Gastroesophageal sphincter (tissue), 4 donors: ENCODE data around the gene TPRG1L. TPM values are rescaled to one million over a fixed set of nuclear protein-coding genes. Genes with fewer than 3 reads are reported as not detected.
"Not testable (repeated sequence)": the region's sequence is repeated elsewhere in the genome, so short reads cannot be mapped to it uniquely, and the experiment has no call there.

Experiments
- ATAC-seq: fragments of 150-250 bp; one replicate; pipeline ENCODE4 v1.9.1; 2016; ENCODE audit warnings: mild to moderate bottlenecking, moderate library complexity
- H3K27ac ChIP-seq, 4 donors: fragments of 200-600 bp; sonication (generic) in 3 of 4; 1 replicate in 3 of 4; 2 replicates in 1 of 4; pipeline ENCODE4 v1.5.1; 2016 to 2019
- H3K27me3 ChIP-seq: fragments of 200-600 bp; sonication (generic); one replicate; pipeline ENCODE4 v1.5.1; 2019
- H3K36me3 ChIP-seq, 2 donors: fragments of 200-600 bp; sonication (generic); one replicate each; pipeline ENCODE4 v1.5.1; 2019; ENCODE audit warnings: control low read depth in 1 of 2
- H3K4me1 ChIP-seq, 3 donors: fragments of 200-600 bp; sonication (generic); 1 replicate in 2 of 3; 2 replicates in 1 of 3; pipeline ENCODE4 v1.5.1; 2016 to 2019; ENCODE audit warnings: control low read depth in 2 of 3
- H3K4me3 ChIP-seq, 2 donors: fragments of 200-600 bp; sonication (generic); one replicate each; pipeline ENCODE4 v1.5.1; 2019; ENCODE audit warnings: mild to moderate bottlenecking in 1 of 2, moderate library complexity in 1 of 2
- H3K9me3 ChIP-seq, 3 donors: fragments of 200-600 bp; sonication (generic); one replicate each; pipeline ENCODE4 v1.5.1; 2017 to 2019; ENCODE audit warnings: control low read depth in 2 of 3
- EP300 ChIP-seq: sonication (generic); formaldehyde crosslinking; IDR thresholded peaks from one replicate; pipeline ENCODE4 v1.6.1; 2017; ENCODE audit warnings: antibody characterized with exemption, mild to moderate bottlenecking
- POLR2A ChIP-seq, 2 donors: fragments of 450-650 bp; IDR thresholded peaks; one replicate each; pipeline ENCODE4 v1.6.1; 2017; ENCODE audit warnings: antibody characterized with exemption in 2 of 2, mild to moderate bottlenecking in 2 of 2, moderate library complexity in 1 of 2
- POLR2AphosphoS5 ChIP-seq: sonication (generic); formaldehyde crosslinking; IDR thresholded peaks from one replicate; pipeline ENCODE4 v1.6.1; 2017; ENCODE audit warnings: antibody characterized with exemption
- WGBS, 2 donors: methylation state at CpG; one replicate each; pipeline ENCODE4 v1.1.5; 2018; ENCODE audit warnings: low coverage in 1 of 2; 5-methylcytosine and 5-hydroxymethylcytosine counted together
- total RNA-seq, 4 donors: library from RNA; depleted of rRNA; stranded (reverse); fragments of >200 nt; gene quantifications; one replicate each; pipeline ENCODE4 v1.1.0, GENCODE V29; 2016
- TF ChIP-seq, protein P1 (sequence below), 4 experiments: fragments of 200-600 bp in 2 of 4; fragments of 450-650 bp in 2 of 4; sonication (generic) in 1 of 4; IDR thresholded peaks; one replicate each; pipeline ENCODE4 v1.5.1; 2017 to 2019; ENCODE audit warnings: antibody characterized with exemption in 4 of 4, mild to moderate bottlenecking in 2 of 4, moderate library complexity in 2 of 4

TPRG1L gene
- total RNA-seq, 4 donors from 2014 or later = 38.2 to 52.1 (median 46.6) TPM

DNA sequence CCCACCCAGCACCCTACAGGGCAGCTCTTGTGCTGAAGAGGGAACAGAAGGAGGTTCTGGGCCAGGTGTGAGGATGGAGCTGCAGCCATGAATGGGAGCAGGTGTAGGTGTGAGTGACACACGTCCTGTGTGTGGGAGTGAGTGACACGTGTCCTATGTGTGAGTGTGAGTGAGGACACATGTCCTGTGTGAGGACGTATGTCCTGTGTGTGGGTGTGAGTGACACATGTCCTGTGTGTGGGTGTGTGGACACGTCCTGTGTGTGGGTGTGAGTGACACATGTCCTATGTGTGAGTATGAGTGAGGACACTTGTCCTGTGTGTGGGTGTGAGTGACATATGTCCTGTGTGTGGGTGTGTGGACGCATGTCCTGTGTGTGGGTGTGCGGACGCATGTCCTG lies 39.9 kb upstream of the TPRG1L start:
- peaks cover 25% of the 10 kb centered on the region for H3K27me3 ChIP-seq
- no peak for ATAC-seq
- no peak overlapping the region for H3K4me3 ChIP-seq
- no peaks in the 10 kb centered on the region for H3K9me3 ChIP-seq
- 74 to 92% methylated on average over 6 to 7 of the region's 7 CpGs for WGBS, 2 donors
- H3K36me3 ChIP-seq = no peaks in the 10 kb centered on the region
- TF ChIP-seq EP300 = no peak
- TF ChIP-seq POLR2A (IDR thresholded peaks at IDR 0.05) = no peak
- no peak for TF ChIP-seq POLR2AphosphoS5
- TF ChIP-seq, protein P1, sequence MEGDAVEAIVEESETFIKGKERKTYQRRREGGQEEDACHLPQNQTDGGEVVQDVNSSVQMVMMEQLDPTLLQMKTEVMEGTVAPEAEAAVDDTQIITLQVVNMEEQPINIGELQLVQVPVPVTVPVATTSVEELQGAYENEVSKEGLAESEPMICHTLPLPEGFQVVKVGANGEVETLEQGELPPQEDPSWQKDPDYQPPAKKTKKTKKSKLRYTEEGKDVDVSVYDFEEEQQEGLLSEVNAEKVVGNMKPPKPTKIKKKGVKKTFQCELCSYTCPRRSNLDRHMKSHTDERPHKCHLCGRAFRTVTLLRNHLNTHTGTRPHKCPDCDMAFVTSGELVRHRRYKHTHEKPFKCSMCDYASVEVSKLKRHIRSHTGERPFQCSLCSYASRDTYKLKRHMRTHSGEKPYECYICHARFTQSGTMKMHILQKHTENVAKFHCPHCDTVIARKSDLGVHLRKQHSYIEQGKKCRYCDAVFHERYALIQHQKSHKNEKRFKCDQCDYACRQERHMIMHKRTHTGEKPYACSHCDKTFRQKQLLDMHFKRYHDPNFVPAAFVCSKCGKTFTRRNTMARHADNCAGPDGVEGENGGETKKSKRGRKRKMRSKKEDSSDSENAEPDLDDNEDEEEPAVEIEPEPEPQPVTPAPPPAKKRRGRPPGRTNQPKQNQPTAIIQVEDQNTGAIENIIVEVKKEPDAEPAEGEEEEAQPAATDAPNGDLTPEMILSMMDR (IDR thresholded peaks at IDR 0.05) = no peak
- no peak overlapping the region for H3K27ac ChIP-seq
- H3K4me1 ChIP-seq = no peaks in the 10 kb centered on the region

DNA sequence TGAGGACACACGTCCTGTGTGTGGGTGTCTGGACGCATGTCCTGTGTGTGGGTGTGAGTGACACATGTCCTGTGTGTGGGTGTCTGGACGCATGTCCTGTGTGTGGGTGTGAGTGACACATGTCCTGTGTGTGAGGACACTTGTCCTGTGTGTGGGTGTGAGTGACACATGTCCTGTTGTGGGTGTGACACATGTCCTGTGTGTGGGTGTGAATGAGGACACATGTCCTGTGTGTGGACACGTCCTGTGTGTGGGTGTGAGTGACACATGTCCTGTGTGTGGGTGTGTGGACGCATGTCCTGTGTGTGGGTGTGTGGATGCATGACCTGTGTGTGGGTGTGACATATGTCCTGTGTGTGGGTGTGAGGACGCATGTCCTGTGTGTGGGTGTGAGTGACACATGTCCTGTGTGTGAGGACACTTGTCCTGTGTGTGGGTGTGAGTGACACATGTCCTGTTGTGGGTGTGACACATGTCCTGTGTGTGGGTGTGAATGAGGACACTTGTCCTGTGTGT lies 39.4 kb upstream of the TPRG1L start:
- not testable (repeated sequence) for H3K4me1 ChIP-seq, H3K4me3 ChIP-seq, H3K9me3 ChIP-seq, H3K36me3 ChIP-seq, ATAC-seq, H3K27ac ChIP-seq
- peaks cover 20% of the 10 kb centered on the region for H3K27me3 ChIP-seq
- 55 to 60% methylated on average over 4 to 6 of the region's 6 CpGs for WGBS, 2 donors

DNA sequence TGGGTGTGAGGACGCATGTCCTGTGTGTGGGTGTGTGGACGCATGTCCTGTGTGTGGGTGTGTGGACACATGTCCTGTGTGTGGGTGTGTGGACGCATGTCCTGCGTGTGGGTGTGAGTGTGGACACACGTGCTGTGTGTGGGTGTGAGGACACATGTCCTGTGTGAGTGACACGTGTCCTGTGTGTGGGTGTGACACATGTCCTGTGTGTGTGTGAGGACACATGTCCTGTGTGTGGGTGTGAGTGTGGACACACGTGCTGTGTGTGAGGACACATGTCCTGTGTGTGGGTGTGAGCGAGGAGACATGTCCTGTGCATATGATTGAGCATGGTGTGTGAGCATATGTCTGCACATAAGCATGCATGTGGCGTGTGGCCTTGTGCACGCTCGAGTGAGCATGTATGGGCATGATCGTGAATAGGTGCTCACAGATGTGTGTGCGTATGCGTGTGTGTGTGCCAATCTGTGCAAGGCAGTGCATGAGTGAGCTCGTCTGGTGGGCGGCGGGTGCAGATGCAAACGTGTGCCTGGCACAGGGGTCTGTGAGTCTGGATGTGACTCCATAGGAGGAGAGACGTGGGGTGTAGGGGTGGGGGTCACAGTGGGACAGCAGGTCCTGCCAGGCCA lies 38.8 kb upstream of the TPRG1L start:
- 77 to 84% methylated on average over 9 to 17 of the region's 19 CpGs for whole genome bisulfite sequencing, 2 donors
- H3K36me3 ChIP-seq = no peaks in the 10 kb centered on the region
- no peak for TF ChIP-seq POLR2AphosphoS5
- TF ChIP-seq, protein P1 (IDR thresholded peaks at IDR 0.05) = no peak
- TF ChIP-seq POLR2A (IDR thresholded peaks at IDR 0.05) = no peak
- TF ChIP-seq EP300 = no peak

DNA sequence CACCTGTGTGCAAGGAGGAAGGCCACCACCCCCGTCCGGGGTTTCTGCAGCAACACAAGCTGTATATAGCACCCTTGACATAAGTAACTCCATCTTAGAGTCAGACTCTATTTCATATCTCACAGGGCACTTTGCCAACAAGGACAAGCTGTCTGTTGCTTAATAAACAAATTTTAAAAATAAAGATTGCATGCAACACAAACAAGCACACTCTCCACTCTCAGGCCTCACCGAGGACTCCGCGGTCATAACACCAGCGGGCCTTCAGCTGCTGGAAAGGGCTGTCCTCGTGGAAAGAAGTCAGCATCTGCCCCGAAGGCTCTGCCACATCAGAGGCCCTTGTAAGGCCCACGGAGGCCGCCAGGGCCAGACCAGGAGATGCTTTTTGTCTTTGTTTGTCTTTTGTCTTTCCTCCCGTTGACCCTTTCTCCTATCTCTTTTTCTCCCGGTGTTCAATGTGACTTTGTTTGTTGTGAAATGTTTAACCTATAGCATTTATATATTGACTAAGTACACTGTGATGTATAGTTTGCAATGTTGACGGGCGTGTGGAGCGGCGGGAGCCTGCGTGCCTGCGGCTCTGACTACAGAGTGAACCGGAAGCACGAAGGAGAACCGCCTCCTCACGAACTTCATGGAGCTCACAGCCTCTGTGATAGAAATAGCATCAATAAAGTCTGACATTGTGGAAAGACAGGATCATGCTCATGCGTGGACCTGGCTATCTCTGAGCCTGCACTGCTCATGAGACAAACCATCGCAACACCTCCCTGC lies 37.6 kb upstream of the TPRG1L start:
- TF ChIP-seq POLR2AphosphoS5 = no peak
- TF ChIP-seq, protein P1 (IDR thresholded peaks at IDR 0.05) = no peak
- TF ChIP-seq POLR2A (IDR thresholded peaks at IDR 0.05) = no peak
- no peak for TF ChIP-seq EP300
- WGBS, 2 donors = 78 to 85% methylated on average over 11 to 22 of the region's 24 CpGs

More for the DNA sequence above, 38.8 kb upstream of the TPRG1L start:
- ATAC-seq = no peak
- H3K4me1 ChIP-seq = no peaks in the 10 kb centered on the region
- H3K27me3 ChIP-seq = peaks cover 18% of the 10 kb centered on the region
- no peaks in the 10 kb centered on the region for H3K9me3 ChIP-seq
- no peak overlapping the region for H3K4me3 ChIP-seq
- no peak overlapping the region for H3K27ac ChIP-seq

DNA sequence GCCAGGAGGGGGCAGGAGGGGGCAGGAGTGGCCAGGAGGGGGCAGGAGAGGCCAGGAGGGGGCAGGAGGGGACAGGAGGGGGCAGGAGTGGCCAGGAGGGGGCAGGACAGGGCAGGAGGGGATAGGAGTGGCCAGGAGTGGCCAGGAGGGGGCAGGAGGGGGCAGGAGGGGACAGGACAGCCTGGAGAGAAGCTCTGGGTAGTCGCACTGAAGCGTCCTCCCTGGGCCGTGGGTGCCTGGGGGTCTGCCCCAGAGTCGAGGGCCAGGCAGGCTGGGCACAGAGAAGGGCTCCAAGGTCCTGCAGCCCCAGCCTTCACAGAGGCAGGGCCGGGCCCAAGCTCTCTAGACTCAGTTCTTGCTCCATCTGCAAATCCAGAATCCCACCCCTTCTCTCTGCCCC lies 36.4 kb upstream of the TPRG1L start:
- 87 to 88% methylated on average over 4 to 5 of the region's 5 CpGs for WGBS, 2 donors

More for the DNA sequence above, 37.6 kb upstream of the TPRG1L start:
- H3K27ac ChIP-seq = no peak overlapping the region
- H3K27me3 ChIP-seq = peaks cover 8% of the 10 kb centered on the region
- ATAC-seq = no peak
- no peaks in the 10 kb centered on the region for H3K9me3 ChIP-seq
- no peak overlapping the region for H3K4me3 ChIP-seq
- no peaks in the 10 kb centered on the region for H3K36me3 ChIP-seq
- no peaks in the 10 kb centered on the region for H3K4me1 ChIP-seq

More for the DNA sequence above, 36.4 kb upstream of the TPRG1L start:
- no peak for TF ChIP-seq POLR2AphosphoS5
- no peak for TF ChIP-seq EP300
- no peak for TF ChIP-seq POLR2A (IDR thresholded peaks at IDR 0.05)
- TF ChIP-seq, protein P1 (IDR thresholded peaks at IDR 0.05) = no peak
- H3K9me3 ChIP-seq = no peaks in the 10 kb centered on the region
- H3K36me3 ChIP-seq = no peaks in the 10 kb centered on the region
- H3K4me3 ChIP-seq = no peak overlapping the region
- H3K27ac ChIP-seq = no peak overlapping the region
- H3K4me1 ChIP-seq = no peaks in the 10 kb centered on the region
- ATAC-seq = no peak
- H3K27me3 ChIP-seq = peaks cover 12% of the 10 kb centered on the region
